Eye (tissue), 1 donor: Measurements from ENCODE around the gene ZBTB7C.
A peak's percentile ranks its signal among the peaks of the same experiment; 100 is the strongest.

Source experiments
- DNase-seq: peaks from one replicate; pipeline ENCODE4 v3.0.0-alpha.2; 2015

ZBTB7C gene

GRCh38 chr18:48417985-48418384 is 8.8 kb upstream of the ZBTB7C start:
- DNase-seq, result no peak

GRCh38 chr18:48413342-48413741 is 4.2 kb upstream of the ZBTB7C start:
- DNase-seq, result no peak

GRCh38 chr18:48412339-48412929 is 3.3 kb upstream of the ZBTB7C start:
- DNase-seq, result peak; percentile 82

GRCh38 chr18:48410095-48410920 is 1.1 kb upstream of the ZBTB7C start:
- DNase-seq, result peak; percentile 95

- peak; percentile 80 for DNase-seq
Measured at GRCh38 chr18:48409591-48410094, 460 bp upstream of the ZBTB7C start.

- DNase-seq, result peak; percentile 64
Measured at GRCh38 chr18:48408111-48408726, 964 bp downstream of the ZBTB7C start.

- DNase-seq, result no peak
Measured at GRCh38 chr18:48407358-48407757, 1.8 kb downstream of the ZBTB7C start.

- no peak for DNase-seq
Measured at GRCh38 chr18:48405978-48406377, 3.2 kb downstream of the ZBTB7C start.

- DNase-seq, result no peak
Measured at GRCh38 chr18:48404716-48405507, 4.3 kb downstream of the ZBTB7C start.

- DNase-seq, result no peak
Measured at GRCh38 chr18:48402953-48403352, 6.2 kb downstream of the ZBTB7C start.

GRCh38 chr18:48399303-48400075 is 9.7 kb downstream of the ZBTB7C start:
- no peak for DNase-seq

- no peak for DNase-seq
Measured at GRCh38 chr18:48398074-48398473, 11.1 kb downstream of the ZBTB7C start.

GRCh38 chr18:48397021-48397420 is 12.2 kb downstream of the ZBTB7C start:
- no peak for DNase-seq

- no peak for DNase-seq
Measured at GRCh38 chr18:48396561-48396960, 12.6 kb downstream of the ZBTB7C start.

- DNase-seq, result no peak
Measured at GRCh38 chr18:48395646-48396045, 13.5 kb downstream of the ZBTB7C start.

- no peak for DNase-seq
Measured at GRCh38 chr18:48394176-48394575, 15.0 kb downstream of the ZBTB7C start.

- no peak for DNase-seq
Measured at GRCh38 chr18:48393776-48394175, 15.4 kb downstream of the ZBTB7C start.

GRCh38 chr18:48393170-48393569 is 16.0 kb downstream of the ZBTB7C start:
- no peak for DNase-seq

GRCh38 chr18:48392268-48392667 is 16.9 kb downstream of the ZBTB7C start:
- no peak for DNase-seq

GRCh38 chr18:48391868-48392267 is 17.3 kb downstream of the ZBTB7C start:
- no peak for DNase-seq

GRCh38 chr18:48390641-48391040 is 18.5 kb downstream of the ZBTB7C start:
- DNase-seq, result no peak

GRCh38 chr18:48388478-48388877 is 20.7 kb downstream of the ZBTB7C start:
- DNase-seq, result no peak
